Caki2 (cell line): ENCODE measurements around the gene VPS37C. TPM values are rescaled to one million over a fixed set of nuclear protein-coding genes. Genes with fewer than 3 reads are reported as not detected.
"Not testable (repeated sequence)": the region's sequence is repeated elsewhere in the genome, so short reads cannot be mapped to it uniquely, and the experiment has no call there.

Source experiments
- DNase-seq: peaks from one replicate; pipeline ENCODE4 v3.0.0-alpha.2; 2015; ENCODE audit warnings: low read depth
- in situ Hi-C: cut with HindIII; loops from 2 replicates; pipeline ENCODE4 v1.10.0; 2016; ENCODE audit warnings: low sequenced_read_pairs, low pct_unique_long_range_greater_than_20kb, mixed read lengths
- total RNA-seq: library from RNA; depleted of rRNA; stranded (reverse); fragments of >200 nt; shearing (Covaris generic); gene quantifications from 2 replicates; pipeline ENCODE4 v1.2.3, GENCODE V29; 2014; ENCODE audit warnings: low replicate concordance

Gene VPS37C
- total RNA-seq, 1 experiment from 2014 or later = 20.8 TPM

- DNase-seq = no peak
- in situ Hi-C loops = no loop called here
These were observed 49.3 kb downstream of the VPS37C start for GRCh38 chr11:61111786-61112517.

GRCh38 chr11:61111050-61111435, 50.2 kb downstream of the VPS37C start:
- in situ Hi-C loops = no loop called here
- no peak for DNase-seq

DNA sequence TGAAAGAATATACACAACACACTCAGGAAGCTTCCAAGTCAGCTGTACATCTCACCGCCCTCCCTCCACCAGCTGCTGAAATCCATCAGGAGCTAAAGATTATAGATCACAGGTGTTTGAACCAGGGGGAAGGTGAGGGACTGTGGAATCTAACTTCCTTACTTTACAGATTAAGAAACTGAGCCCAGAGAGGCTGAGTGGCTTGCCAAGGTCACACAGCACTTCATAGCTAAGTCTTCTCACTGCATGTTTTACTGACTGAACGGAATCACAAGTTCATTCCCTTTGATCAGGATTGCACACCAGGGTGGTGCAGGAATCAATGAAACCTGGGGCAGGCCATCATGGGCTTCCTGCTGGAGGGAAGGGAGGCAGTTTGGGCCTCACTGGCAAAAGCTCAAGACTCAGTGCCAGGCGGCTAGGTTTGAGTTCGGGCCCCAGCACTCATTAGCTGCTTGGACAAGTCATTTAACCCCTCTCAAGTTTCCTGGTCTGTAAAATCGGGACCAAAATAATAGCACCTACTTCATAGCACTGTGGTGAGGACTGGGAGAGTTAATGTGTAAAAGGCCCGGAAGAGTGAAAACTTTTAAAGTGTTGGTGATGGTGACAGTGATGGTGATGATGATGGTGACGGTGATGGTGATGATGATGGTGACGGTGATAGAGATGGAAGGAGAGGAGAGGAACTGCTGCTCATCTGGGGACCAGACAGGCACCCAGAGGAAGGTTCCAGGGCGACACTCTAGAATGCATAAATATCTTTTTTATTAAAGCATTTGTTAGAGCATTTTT, 50.8 kb downstream of the VPS37C start:
- in situ Hi-C loops = no loop called here
- DNase-seq = no peak

GRCh38 chr11:61109671-61110070, 51.6 kb downstream of the VPS37C start:
- DNase-seq = no peak
- in situ Hi-C loops = no loop called here

GRCh38 chr11:61108847-61109585, 52.2 kb downstream of the VPS37C start:
- DNase-seq = no peak
- in situ Hi-C loops = no loop called here

DNA sequence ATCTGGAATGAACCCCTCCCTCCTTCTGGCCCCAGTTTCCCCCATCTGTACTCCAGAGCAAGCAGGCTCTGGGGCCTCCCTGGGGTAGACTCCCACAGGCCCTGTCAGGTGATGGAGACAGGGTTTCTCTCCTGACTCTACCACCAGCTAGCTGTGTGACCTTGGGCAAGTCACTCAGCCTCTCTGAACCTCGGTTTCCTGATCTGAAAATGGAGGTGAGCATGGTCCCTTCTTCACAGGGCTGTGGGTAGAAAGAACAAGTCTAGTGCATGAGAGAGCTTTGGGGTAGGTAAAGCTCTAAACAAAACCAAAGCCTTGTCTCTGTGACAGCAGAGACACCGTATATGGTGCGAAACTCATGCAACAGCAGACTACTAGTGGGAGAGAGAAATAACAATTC, 53.3 kb downstream of the VPS37C start:
- DNase-seq = no peak
- in situ Hi-C loops = no loop called here

DNA sequence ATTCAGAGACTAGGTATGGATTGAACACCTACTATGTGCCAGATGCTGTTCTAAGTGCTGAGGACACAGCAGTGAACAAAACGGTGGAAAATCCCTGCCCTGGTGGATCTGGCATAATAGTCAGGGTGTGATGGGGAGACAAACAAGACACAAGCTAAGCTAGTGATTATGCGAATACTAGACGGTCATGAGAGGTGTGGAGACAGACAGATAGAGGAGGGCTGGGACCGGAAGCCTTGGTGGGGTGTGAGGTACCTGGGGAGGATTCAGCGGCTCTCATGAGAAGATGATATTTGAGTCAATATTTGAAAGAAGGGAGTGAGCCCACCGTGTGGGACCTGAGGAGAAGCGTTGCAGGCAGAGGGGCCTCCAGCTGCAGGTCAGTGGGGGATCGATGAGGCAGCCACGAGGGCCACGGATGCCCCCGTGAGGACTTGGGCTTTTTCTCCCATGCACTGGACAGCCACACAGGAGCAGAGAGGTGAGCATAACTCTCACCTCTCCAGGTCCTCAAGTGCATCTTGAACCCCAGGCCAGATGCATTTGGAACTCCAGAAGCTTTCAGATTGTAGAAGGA, 54.2 kb downstream of the VPS37C start:
- DNase-seq = no peak
- in situ Hi-C loops = no loop called here

DNA sequence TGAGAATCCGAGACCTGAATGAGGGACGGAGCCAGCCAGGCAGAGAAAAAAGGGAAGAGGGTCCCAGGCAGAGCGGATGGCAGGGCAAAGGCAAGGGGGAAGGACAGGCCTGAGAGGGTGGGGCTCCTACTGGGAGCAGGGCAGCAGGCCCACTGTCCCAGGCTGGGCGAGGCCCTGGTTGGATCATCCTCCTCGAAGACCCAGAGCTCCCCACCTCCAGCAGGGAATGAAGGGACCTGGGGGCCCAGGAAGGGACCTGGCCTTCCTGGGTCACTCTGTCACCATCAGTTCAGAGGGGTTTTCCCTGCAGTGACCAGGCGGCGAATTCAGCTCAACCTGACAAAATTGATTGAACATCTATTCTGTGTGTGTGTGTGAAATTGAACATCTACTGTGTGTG, 54.9 kb downstream of the VPS37C start:
- no peak for DNase-seq
- in situ Hi-C loops = no loop called here

DNA sequence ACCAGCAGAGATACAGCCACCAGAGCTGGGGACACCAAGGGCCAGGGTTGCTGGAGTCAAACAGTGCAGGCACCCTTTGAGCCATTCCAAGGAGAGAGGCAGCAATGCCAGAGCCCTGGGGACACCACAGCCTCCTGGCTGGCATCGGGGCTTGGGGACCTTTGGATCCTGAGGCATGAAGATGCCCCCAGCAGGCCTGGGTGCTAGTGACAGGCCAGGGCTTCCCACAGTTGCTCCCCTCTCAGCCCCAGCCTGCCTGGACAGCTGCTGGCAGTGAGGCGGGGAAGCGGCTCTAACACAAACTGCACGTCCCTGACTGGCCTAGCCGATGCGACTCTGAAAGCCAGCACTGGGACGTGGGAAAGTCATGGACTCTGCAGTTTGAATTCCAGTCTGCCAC, 56.3 kb downstream of the VPS37C start:
- in situ Hi-C loops = no loop called here
- no peak for DNase-seq

- in situ Hi-C loops = no loop called here
- DNase-seq = no peak
These were observed 57.3 kb downstream of the VPS37C start for GRCh38 chr11:61103851-61104423.

- in situ Hi-C loops = no loop called here
- no peak for DNase-seq
These were observed 58.3 kb downstream of the VPS37C start for GRCh38 chr11:61102667-61103571.

- in situ Hi-C loops = no loop called here
These were observed 62.4 kb downstream of the VPS37C start for GRCh38 chr11:61098778-61099177.

DNA sequence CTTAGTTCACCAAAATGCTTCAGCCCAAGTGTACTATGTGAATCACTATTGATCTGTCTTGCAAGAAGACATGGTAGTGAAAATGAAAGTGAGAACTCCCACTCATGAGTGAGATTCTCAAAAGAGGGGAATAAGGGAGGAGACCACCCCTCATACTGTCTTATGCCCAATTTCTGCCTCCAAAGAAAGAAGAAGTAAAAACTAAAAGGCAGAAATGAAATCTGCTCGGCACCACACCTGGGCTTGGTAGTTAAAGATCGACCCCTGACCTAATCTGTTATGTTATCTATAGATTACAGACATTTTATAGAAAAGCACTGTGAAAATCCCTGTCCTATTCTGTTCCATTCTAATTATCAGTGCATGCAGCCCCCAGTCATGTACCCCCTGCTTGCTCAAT, 63.0 kb downstream of the VPS37C start:
- DNase-seq, in situ Hi-C loops: not testable (repeated sequence)

More at GRCh38 chr11:61098778-61099177, 62.4 kb downstream of the VPS37C start:
- DNase-seq = no peak

GRCh38 chr11:61095021-61095420, 66.2 kb downstream of the VPS37C start:
- DNase-seq = no peak
- in situ Hi-C loops = no loop called here

GRCh38 chr11:61094167-61094566, 67.1 kb downstream of the VPS37C start:
- in situ Hi-C loops, DNase-seq: not testable (repeated sequence)

DNA sequence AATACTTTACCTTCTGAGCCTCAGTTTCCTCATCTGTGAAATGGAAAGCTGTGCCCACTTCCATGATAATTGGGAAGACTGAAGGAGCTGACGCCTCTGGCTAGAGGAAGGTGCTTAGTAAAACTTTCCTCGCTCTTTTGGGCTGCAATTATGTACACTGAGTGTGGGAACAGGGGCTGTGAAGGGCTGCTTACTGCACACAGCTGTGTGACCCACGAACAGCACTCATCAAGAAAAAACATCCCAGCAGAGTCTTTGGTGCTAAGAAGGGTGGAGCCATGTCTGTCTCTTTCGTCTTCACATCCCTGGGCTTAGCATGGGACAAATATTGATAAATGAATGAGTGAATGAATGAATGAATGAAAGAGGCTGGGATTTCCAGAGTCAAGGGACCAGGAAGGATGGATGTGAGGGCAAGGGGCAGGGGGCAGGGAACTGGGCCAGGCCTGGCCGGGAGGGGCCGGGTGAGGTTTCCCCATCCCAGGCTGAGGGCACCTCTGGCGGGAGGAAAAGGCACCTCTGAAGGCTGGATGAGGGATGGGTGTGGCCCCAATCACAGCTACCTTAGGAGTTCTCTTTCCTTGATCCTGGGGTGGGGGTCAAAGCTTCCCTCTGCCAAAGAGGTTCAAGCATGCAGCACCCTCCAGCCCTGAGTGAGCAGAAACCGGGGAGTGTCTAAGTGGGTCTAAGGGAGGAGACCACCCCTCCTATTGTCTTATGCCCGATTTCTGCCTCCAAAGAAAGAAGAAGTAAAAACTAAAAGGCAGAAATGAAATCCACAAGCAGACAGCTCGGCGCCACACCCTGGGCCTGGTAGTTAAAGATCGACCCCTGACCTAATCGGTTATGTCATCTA, 68.1 kb downstream of the VPS37C start:
- in situ Hi-C loops = no loop called here

More for the DNA sequence above, 68.1 kb downstream of the VPS37C start:
- no peak for DNase-seq
